Chondrocyte (in vitro differentiated cells): ENCODE data around the gene NSRP1. TPM values are rescaled to one million over a fixed set of nuclear protein-coding genes. Genes with fewer than 3 reads are reported as not detected.

ENCODE experiments used
- DNase-seq: peaks from one replicate; pipeline ENCODE4 v3.0.0; 2021; ENCODE audit warnings: mixed read lengths, low spot score
- H3K27ac Mint-ChIP-seq: one replicate; pipeline ENCODE4 v1.8.0; 2021; ENCODE audit warnings: mild to moderate bottlenecking, moderate library complexity, mixed read lengths; ENCODE audit not compliant: unreplicated experiment
- H3K27me3 Mint-ChIP-seq: 2 replicates; pipeline ENCODE4 v1.8.0; 2021; ENCODE audit warnings: low read depth, mixed read lengths
- H3K36me3 Mint-ChIP-seq: 2 replicates; pipeline ENCODE4 v1.8.0; 2021; ENCODE audit warnings: low read depth, mixed read lengths
- H3K4me1 Mint-ChIP-seq: 2 replicates; pipeline ENCODE4 v1.8.0; 2021; ENCODE audit warnings: low read depth, mild to moderate bottlenecking, mixed read lengths
- H3K4me3 Mint-ChIP-seq: one replicate; pipeline ENCODE4 v1.8.0; 2021; ENCODE audit warnings: mild to moderate bottlenecking, moderate library complexity, mixed read lengths; ENCODE audit not compliant: unreplicated experiment
- H3K9me3 Mint-ChIP-seq: 2 replicates; pipeline ENCODE4 v1.8.0; 2021; ENCODE audit warnings: low read depth, mixed read lengths
- total RNA-seq: library from RNA; stranded (reverse); gene quantifications from 3 replicates; pipeline ENCODE4 v1.2.1, GENCODE V29; 2021
- TF ChIP-seq, protein P1 (sequence below): fragments of 200-600 bp; sonication (generic); IDR thresholded peaks from 2 replicates; pipeline ENCODE4 v1.5.0; 2021; ENCODE audit warnings: antibody characterized with exemption, mild to moderate bottlenecking, moderate library complexity

The NSRP1 gene
- total RNA-seq, 1 donor from 2014 or later, result 19.2 TPM

DNA sequence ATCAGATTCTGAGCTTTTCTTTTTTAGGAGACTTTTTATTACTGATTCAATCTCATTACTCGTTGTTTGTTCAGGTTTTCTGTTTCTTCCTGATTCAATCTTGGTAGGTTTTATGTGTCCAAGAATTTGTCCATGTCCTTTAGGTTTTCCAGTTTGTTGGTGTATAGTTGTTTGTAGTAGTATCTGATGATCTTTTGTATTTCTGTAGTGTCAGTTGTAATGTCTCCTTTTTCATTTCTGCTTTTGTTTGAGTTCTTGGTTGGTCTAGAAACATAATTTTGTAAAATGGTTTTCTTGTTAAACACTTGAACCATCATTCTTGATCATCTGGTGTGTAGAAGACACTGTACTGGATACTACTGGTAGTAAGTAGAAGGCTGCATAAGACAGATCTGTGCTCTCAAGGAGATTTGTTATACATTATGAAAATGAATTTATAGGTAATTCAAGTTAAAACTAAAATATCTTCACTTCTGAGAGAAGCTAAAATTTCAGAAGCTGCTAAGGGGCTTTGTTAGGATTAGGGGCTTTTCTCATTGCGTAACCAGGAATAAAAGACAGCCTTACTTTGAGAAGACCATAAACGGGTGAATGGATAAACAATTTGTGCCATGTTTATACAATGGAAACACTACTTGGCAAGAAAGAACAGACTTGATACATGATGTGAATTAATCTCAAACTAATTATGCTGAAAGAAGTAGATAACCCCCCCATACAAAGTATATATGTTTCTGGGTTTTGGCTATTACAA is 44.0 kb downstream of the NSRP1 start:
- no peak overlapping the region for H3K27ac Mint-ChIP-seq
- no peaks in the 10 kb centered on the region for H3K27me3 Mint-ChIP-seq
- H3K4me1 Mint-ChIP-seq, result peaks cover 14% of the 10 kb centered on the region
- no peak for DNase-seq
- peaks cover 22% of the 10 kb centered on the region for H3K9me3 Mint-ChIP-seq
- H3K4me3 Mint-ChIP-seq, result no peak overlapping the region
- peaks cover 28% of the 10 kb centered on the region for H3K36me3 Mint-ChIP-seq
- TF ChIP-seq, protein P1, sequence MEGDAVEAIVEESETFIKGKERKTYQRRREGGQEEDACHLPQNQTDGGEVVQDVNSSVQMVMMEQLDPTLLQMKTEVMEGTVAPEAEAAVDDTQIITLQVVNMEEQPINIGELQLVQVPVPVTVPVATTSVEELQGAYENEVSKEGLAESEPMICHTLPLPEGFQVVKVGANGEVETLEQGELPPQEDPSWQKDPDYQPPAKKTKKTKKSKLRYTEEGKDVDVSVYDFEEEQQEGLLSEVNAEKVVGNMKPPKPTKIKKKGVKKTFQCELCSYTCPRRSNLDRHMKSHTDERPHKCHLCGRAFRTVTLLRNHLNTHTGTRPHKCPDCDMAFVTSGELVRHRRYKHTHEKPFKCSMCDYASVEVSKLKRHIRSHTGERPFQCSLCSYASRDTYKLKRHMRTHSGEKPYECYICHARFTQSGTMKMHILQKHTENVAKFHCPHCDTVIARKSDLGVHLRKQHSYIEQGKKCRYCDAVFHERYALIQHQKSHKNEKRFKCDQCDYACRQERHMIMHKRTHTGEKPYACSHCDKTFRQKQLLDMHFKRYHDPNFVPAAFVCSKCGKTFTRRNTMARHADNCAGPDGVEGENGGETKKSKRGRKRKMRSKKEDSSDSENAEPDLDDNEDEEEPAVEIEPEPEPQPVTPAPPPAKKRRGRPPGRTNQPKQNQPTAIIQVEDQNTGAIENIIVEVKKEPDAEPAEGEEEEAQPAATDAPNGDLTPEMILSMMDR, result no peak

DNA sequence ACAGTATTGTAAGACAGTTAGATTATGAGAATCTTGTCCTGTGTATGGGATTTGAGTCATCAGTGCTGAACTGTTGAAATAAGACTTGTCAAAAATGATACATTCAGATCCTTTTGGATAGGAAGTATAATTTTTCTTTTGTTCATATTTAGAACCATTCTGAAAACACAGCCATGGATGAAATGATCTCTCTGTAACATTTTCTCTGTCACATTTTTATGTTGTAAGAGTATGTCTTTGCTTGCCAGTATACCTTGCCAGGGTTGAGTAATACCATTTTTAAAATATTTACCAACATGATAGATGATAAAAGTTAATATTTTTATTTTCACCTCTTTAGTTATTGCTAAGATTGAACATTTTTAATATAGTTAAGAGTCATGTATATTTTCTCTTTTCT is 45.0 kb downstream of the NSRP1 start:
- peaks cover 22% of the 10 kb centered on the region for H3K9me3 Mint-ChIP-seq
- H3K4me1 Mint-ChIP-seq, result peaks cover 22% of the 10 kb centered on the region
- no peaks in the 10 kb centered on the region for H3K27me3 Mint-ChIP-seq
- peaks cover 28% of the 10 kb centered on the region for H3K36me3 Mint-ChIP-seq
- TF ChIP-seq, protein P1, result no peak
- H3K4me3 Mint-ChIP-seq, result no peak overlapping the region
- no peak overlapping the region for H3K27ac Mint-ChIP-seq
- DNase-seq, result no peak

DNA sequence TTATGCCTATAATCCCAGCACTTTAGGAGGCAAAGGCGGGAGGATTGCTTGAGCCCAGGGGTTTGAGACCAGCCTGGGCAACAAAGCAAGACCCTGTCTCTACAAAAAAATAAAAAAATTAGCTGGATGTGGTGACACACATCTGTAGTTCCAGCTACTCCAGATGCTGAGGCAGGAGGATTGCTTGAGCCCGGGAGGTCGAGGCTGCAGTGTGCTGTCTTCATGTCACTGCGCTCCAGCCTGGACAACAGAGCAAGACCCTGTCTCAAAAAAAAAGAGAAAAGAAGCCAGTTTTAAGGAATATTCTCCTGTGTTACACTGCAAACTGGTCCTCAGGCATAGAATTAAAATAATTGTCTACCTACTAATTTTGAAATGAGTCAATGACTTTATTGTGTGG is 47.9 kb downstream of the NSRP1 start:
- DNase-seq, result no peak
- Mint-ChIP-seq H3K9me3 (peaks cover 12% of the 10 kb centered on the region), H3K4me1 (peaks cover 17% of the 10 kb centered on the region), H3K36me3 (peaks cover 19% of the 10 kb centered on the region), H3K27ac (no peak overlapping the region), H3K4me3 (no peak overlapping the region), H3K27me3 (no peaks in the 10 kb centered on the region)
- TF ChIP-seq, protein P1, result no peak

DNA sequence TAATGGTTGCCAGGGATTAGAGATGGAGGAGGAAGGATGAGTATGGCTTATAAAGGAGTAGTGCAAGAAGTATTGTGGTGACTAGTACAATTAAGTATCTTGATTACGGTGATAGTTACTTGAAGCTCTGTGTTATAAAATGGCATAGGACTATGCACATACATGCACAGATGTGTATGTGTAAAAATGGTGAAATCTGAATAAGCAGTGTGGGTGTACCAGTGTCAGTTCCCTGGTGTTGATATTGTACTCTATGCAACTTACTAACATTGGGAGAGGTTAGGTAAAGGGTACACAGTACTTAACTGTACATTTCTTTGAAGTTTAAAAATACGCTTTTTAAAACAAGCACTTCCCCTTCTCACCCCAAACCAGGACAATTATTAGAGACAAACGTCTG is 48.5 kb downstream of the NSRP1 start:
- H3K9me3 Mint-ChIP-seq, result peaks cover 6% of the 10 kb centered on the region
- H3K36me3 Mint-ChIP-seq, result peaks cover 13% of the 10 kb centered on the region
- TF ChIP-seq, protein P1, result no peak

DNA sequence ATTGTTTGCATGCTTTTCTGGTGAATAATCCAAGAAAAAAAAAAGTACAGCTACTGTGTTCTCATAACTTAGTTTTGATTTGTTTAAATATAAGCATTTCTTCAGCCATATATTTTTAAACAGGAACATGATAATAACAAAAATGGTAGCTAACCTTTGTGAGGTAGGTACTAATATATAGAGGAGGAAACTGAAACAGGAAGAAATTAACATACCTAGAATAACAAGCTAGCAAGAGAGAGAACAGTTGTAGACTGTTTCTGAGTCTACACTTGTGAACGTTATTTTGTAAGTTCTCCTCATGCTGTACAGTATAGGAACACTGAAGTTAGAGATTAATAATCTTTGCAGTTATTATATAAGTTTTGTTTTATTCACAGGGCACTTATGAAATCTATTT is 49.3 kb downstream of the NSRP1 start:
- Mint-ChIP-seq H3K36me3 (peaks cover 9% of the 10 kb centered on the region), H3K4me1 (peaks cover 17% of the 10 kb centered on the region), H3K27me3 (no peaks in the 10 kb centered on the region), H3K9me3 (no peaks in the 10 kb centered on the region), H3K27ac (peak overlapping the region; percentile 22), H3K4me3 (no peak overlapping the region)
- TF ChIP-seq, protein P1, result no peak
- no peak for DNase-seq

More for the DNA sequence above, 48.5 kb downstream of the NSRP1 start:
- DNase-seq, result no peak
- no peak overlapping the region for H3K27ac Mint-ChIP-seq
- H3K27me3 Mint-ChIP-seq, result no peaks in the 10 kb centered on the region
- peaks cover 17% of the 10 kb centered on the region for H3K4me1 Mint-ChIP-seq
- H3K4me3 Mint-ChIP-seq, result no peak overlapping the region
